ENCODE results near the gene TBC1D23. TPM values are rescaled to one million over a fixed set of nuclear protein-coding genes. Genes with fewer than 3 reads are reported as not detected.

TBC1D23 gene
- total RNA-seq, 1 donor from 2014 or later = 41.9 TPM

- Histone ChIP-seq H3K36me3 (peaks cover 92% of the 10 kb centered on the region), H3K9me3 (no peaks in the 10 kb centered on the region), H3K27me3 (ENCODE audit: low read depth) (no peaks in the 10 kb centered on the region), H3K27ac (no peak overlapping the region), H3K4me3 (no peak overlapping the region), H3K4me1 (no peaks in the 10 kb centered on the region)
- no peak for DNase-seq
- no peak for TF ChIP-seq CTCF (IDR thresholded peaks at IDR 0.05)
- no peak for ATAC-seq
- intact Hi-C loops (cut with DNase I) = no loop called here
Observed at GRCh38 chr3:100297784-100298183, 37.0 kb downstream of the TBC1D23 start.

- intact Hi-C loops (cut with DNase I) = no loop called here
- Histone ChIP-seq H3K27me3 (ENCODE audit: low read depth) (no peaks in the 10 kb centered on the region), H3K36me3 (peaks cover 89% of the 10 kb centered on the region), H3K9me3 (no peaks in the 10 kb centered on the region), H3K27ac (no peak overlapping the region), H3K4me3 (no peak overlapping the region), H3K4me1 (no peaks in the 10 kb centered on the region)
- no peak for DNase-seq
- TF ChIP-seq CTCF (IDR thresholded peaks at IDR 0.05) = no peak
- no peak for ATAC-seq
Observed at GRCh38 chr3:100299016-100299415, 38.2 kb downstream of the TBC1D23 start.

DNA sequence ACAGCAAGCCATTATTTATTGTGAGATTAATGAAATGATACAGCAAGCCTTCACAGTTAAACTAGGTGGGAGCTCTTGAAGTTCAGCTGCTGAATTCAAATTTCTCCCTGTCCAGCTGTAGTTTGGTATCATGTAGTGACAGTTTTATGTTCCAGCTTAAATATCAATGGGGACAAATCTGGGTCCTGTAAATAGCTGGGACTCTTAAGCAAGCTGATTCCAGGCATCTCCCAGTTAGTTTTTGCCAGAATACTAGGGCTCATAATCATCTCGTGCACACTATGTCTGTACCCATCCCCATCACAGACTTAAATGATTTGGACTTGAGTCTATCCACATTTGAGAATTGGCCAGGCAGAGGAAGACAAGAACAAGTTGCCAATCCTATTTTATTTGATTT is 45.9 kb downstream of the TBC1D23 start:
- intact Hi-C loops (cut with DNase I) = no loop called here
- Histone ChIP-seq H3K4me1 (no peaks in the 10 kb centered on the region), H3K27me3 (ENCODE audit: low read depth) (no peaks in the 10 kb centered on the region), H3K36me3 (peaks cover 79% of the 10 kb centered on the region), H3K9me3 (no peaks in the 10 kb centered on the region), H3K27ac (no peak overlapping the region), H3K4me3 (no peak overlapping the region)
- DNase-seq (no peak), ATAC-seq (no peak)
- TF ChIP-seq CTCF (IDR thresholded peaks at IDR 0.05) = no peak

DNA sequence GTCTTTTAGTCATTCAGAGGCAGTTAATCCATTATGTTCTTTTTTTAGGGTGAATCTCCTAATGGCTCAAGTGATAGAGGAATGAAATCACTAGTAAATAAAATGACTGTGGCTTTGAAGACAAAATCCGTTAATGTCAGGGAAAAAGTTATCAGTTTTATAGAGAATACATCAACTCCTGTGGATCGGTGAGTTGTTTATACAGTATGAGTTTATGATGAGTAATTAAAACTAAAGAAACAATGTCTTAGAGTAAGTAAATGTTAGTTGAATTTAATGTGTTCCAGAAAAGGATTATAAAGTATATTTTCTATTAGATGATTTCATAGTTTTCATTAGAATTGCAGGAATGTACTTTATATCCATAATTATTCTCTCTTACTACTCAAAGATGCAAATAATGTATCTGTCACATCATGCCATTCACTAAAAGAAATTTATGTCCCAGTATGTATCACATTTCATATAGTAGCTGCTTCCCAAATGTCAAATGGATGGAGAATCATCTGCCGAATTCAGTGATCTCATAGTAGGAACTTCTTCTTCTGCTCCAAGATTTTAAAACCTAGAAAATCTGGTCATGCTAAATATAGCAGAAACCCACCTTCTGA is 49.7 kb downstream of the TBC1D23 start:
- Histone ChIP-seq H3K27ac (no peak overlapping the region), H3K9me3 (no peaks in the 10 kb centered on the region), H3K27me3 (ENCODE audit: low read depth) (no peaks in the 10 kb centered on the region), H3K36me3 (peaks cover 72% of the 10 kb centered on the region), H3K4me1 (no peaks in the 10 kb centered on the region), H3K4me3 (no peak overlapping the region)
- DNase-seq = no peak
- intact Hi-C loops (cut with DNase I) = no loop called here
- TF ChIP-seq CTCF (IDR thresholded peaks at IDR 0.05) = no peak
- ATAC-seq = no peak

- H3K4me1 ChIP-seq = no peaks in the 10 kb centered on the region
- H3K27ac ChIP-seq = no peak overlapping the region
- TF ChIP-seq CTCF (IDR thresholded peaks at IDR 0.05) = no peak
- peaks cover 71% of the 10 kb centered on the region for H3K36me3 ChIP-seq
- no peak overlapping the region for H3K4me3 ChIP-seq
- H3K9me3 ChIP-seq = no peaks in the 10 kb centered on the region
- intact Hi-C loops (cut with DNase I) = no loop called here
- ATAC-seq = no peak
- DNase-seq = no peak
- no peaks in the 10 kb centered on the region for H3K27me3 ChIP-seq (ENCODE audit: low read depth)
Observed at GRCh38 chr3:100311011-100311410, 50.2 kb downstream of the TBC1D23 start.

Data from lower lobe of right lung (tissue), 2 donors.